GM18519 (cell line): Measurements from ENCODE around the gene MCM6.

Experiments used
- ATAC-seq: cut with Tn5 transposase; IDR thresholded peaks from one replicate; pipeline ENCODE4 v1.9.1; 2021; ENCODE audit warnings: mild to moderate bottlenecking, moderate library complexity; ENCODE audit not compliant: unreplicated experiment, low FRiP score

MCM6 gene

GRCh38 chr2:135792401-135793150, 83.7 kb downstream of the MCM6 start:
- ATAC-seq: no peak

- no peak for ATAC-seq
These were observed 84.6 kb downstream of the MCM6 start for GRCh38 chr2:135791418-135792190.

- ATAC-seq: no peak
These were observed 85.8 kb downstream of the MCM6 start for GRCh38 chr2:135790423-135790822.
